Measurements from ENCODE around the gene CCDC149.

DNA sequence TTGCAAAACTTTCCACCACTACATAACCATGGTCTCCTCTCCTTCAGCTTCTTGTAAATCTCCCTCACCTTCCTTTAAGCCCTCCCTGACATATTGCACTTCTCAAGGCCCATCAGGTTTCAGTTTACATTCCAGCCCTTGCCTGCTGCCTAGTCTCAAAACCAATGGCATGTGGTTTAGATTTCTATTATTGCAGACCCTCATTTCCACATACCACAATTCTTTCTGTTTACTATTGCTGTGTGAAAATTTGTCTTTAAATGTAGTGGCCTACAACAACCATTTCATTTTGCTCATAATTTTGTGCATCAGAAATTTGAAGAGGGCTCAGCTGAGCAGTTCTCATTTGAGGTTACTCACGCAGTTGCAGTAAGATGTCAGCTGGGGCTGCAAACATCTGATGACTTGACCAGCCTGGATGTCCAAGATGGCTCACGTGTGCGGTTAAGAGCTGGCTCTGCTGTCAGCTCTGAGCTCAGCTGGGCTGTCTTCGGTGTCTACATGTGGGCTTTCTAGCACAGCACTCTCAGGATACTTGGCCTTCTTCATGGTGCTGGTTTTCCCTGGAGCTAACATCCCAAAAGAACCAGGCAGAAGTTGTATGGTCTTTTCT is 147.4 kb downstream of the CCDC149 start:
- TF ChIP-seq, protein P1, sequence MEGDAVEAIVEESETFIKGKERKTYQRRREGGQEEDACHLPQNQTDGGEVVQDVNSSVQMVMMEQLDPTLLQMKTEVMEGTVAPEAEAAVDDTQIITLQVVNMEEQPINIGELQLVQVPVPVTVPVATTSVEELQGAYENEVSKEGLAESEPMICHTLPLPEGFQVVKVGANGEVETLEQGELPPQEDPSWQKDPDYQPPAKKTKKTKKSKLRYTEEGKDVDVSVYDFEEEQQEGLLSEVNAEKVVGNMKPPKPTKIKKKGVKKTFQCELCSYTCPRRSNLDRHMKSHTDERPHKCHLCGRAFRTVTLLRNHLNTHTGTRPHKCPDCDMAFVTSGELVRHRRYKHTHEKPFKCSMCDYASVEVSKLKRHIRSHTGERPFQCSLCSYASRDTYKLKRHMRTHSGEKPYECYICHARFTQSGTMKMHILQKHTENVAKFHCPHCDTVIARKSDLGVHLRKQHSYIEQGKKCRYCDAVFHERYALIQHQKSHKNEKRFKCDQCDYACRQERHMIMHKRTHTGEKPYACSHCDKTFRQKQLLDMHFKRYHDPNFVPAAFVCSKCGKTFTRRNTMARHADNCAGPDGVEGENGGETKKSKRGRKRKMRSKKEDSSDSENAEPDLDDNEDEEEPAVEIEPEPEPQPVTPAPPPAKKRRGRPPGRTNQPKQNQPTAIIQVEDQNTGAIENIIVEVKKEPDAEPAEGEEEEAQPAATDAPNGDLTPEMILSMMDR (IDR thresholded peaks at IDR 0.05): no peak
- no peak for TF ChIP-seq EZH2 (IDR thresholded peaks at IDR 0.05; ENCODE audit: borderline replicate concordance, insufficient read depth, low read depth, low read length, poor library complexity, severe bottlenecking)
